Cardiac muscle cell (in vitro differentiated cells and primary cell): ENCODE results near the gene MYOM3. TPM values are rescaled to one million over a fixed set of nuclear protein-coding genes. Genes with fewer than 3 reads are reported as not detected.

Source experiments
- DNase-seq, 2 donors: peaks; one replicate each; pipeline versions ENCODE4 v3.0.0 to v3.0.0-alpha.2; 2010 to 2017; ENCODE audit warnings: low read depth in 1 of 2, low spot score in 1 of 2
- H3K27ac ChIP-seq: fragments of 200-600 bp; sonication (generic); 2 replicates; pipeline ENCODE4 v1.5.1; 2016
- H3K27me3 ChIP-seq: fragments of 200-600 bp; sonication (generic); 2 replicates; pipeline ENCODE4 v1.6.0; 2016; ENCODE audit warnings: control low read depth
- H3K36me3 ChIP-seq: fragments of 200-600 bp; sonication (generic); 2 replicates; pipeline ENCODE4 v1.5.1; 2016; ENCODE audit warnings: control low read depth
- H3K4me1 ChIP-seq: fragments of 200-600 bp; sonication (generic); 2 replicates; pipeline ENCODE4 v1.8.1; 2017; ENCODE audit warnings: low read depth, mild to moderate bottlenecking, mixed run types
- H3K4me3 ChIP-seq: fragments of 200-600 bp; sonication (generic); 2 replicates; pipeline ENCODE4 v1.5.1; 2016; ENCODE audit warnings: mild to moderate bottlenecking
- H3K9me3 ChIP-seq: fragments of 200-600 bp; sonication (generic); 2 replicates; pipeline ENCODE4 v1.5.1; 2017; ENCODE audit warnings: low read depth, mild to moderate bottlenecking, control low read depth
- CTCF ChIP-seq: IDR thresholded peaks from 2 replicates; pipeline ENCODE4 v1.5.1; 2012; ENCODE audit warnings: low read depth, mild to moderate bottlenecking, low read length
- polyA plus RNA-seq: library from polyadenylated mRNA; unstranded; fragments of >200 nt; fragmentation: Nextera tagmentation; extraction: Ambion mirVana; gene quantifications from 2 replicates; pipeline ENCODE4 v1.2.1, GENCODE V29; 2016
- total RNA-seq: library from RNA; depleted of rRNA; stranded (reverse); fragments of >200 nt; gene quantifications from 2 replicates; pipeline ENCODE4 v1.2.3, GENCODE V29; 2016

MYOM3 gene
- total and polyA plus RNA-seq, 2 experiments from 2014 or later = 0.71 TPM; not detected in 1

- no peaks in the 10 kb centered on the region for H3K4me1 ChIP-seq
These were observed 6.4 kb downstream of the MYOM3 start for GRCh38 chr1:24105368-24106160.

GRCh38 chr1:24104854-24105253 lies 7.1 kb downstream of the MYOM3 start:
- no peaks in the 10 kb centered on the region for H3K4me1 ChIP-seq
- H3K9me3 ChIP-seq = no peaks in the 10 kb centered on the region
- H3K27me3 ChIP-seq = no peaks in the 10 kb centered on the region
- no peaks in the 10 kb centered on the region for H3K36me3 ChIP-seq
- no peak for TF ChIP-seq CTCF
- no peak for DNase-seq
- H3K4me3 ChIP-seq = no peak overlapping the region
- no peak overlapping the region for H3K27ac ChIP-seq

More at GRCh38 chr1:24105368-24106160, 6.4 kb downstream of the MYOM3 start:
- Histone ChIP-seq H3K27ac (no peak overlapping the region), H3K27me3 (no peaks in the 10 kb centered on the region), H3K9me3 (no peaks in the 10 kb centered on the region), H3K4me3 (no peak overlapping the region), H3K36me3 (no peaks in the 10 kb centered on the region)
- no peak for DNase-seq
- no peak for TF ChIP-seq CTCF

GRCh38 chr1:24103879-24104278 lies 8.1 kb downstream of the MYOM3 start:
- Histone ChIP-seq H3K9me3 (no peaks in the 10 kb centered on the region), H3K4me3 (no peak overlapping the region), H3K27ac (no peak overlapping the region), H3K4me1 (no peaks in the 10 kb centered on the region), H3K27me3 (no peaks in the 10 kb centered on the region), H3K36me3 (no peaks in the 10 kb centered on the region)
- TF ChIP-seq CTCF = no peak
- DNase-seq = no peak

- Histone ChIP-seq H3K27me3 (no peaks in the 10 kb centered on the region), H3K27ac (no peak overlapping the region), H3K4me3 (no peak overlapping the region), H3K4me1 (peaks cover 4% of the 10 kb centered on the region), H3K9me3 (no peaks in the 10 kb centered on the region), H3K36me3 (no peaks in the 10 kb centered on the region)
- TF ChIP-seq CTCF = no peak
- no peak for DNase-seq
These were observed 8.5 kb downstream of the MYOM3 start for GRCh38 chr1:24103408-24103807.

- Histone ChIP-seq H3K4me3 (no peak overlapping the region), H3K36me3 (no peaks in the 10 kb centered on the region), H3K4me1 (peaks cover 6% of the 10 kb centered on the region), H3K27ac (no peak overlapping the region), H3K9me3 (no peaks in the 10 kb centered on the region), H3K27me3 (no peaks in the 10 kb centered on the region)
- TF ChIP-seq CTCF = no peak
- DNase-seq = no peak
These were observed 9.0 kb downstream of the MYOM3 start for GRCh38 chr1:24102961-24103360.
